K562 (cell line): ENCODE measurements around the gene ATL1. TPM values are rescaled to one million over a fixed set of nuclear protein-coding genes. Genes with fewer than 3 reads are reported as not detected.

Experiments
- ATAC-seq: fragments of 200-7000 bp; cut with Tn5 transposase; 3 replicates; pipeline ENCODE4 v1.9.1; 2020; ENCODE audit warnings: moderate library complexity
- BruUV-seq: library from RNA; stranded (reverse); fragments of 400-500 nt; replicated peaks from 2 replicates; lab custom pipeline; 2021; lab: Mats Ljungman, UMichigan
- CTCF ChIA-PET: fragments of 300-600 bp; formaldehyde crosslinking; extraction: SDS; loops from one replicate; lab custom pipeline; 2021; ENCODE audit warnings: low intra/inter-chr PET ratio; lab: Yijun Ruan, JAX
- POLR2A ChIA-PET: fragments of 300-600, 350-650 bp; sonication (Branson Sonifier 250); formaldehyde crosslinking; extraction: SDS; loops from one replicate; lab custom pipeline; 2021; ENCODE audit warnings: antibody characterized with exemption, inconsistent platforms; lab: Yijun Ruan, JAX
- DNase-seq, 4 experiments: peaks; one replicate each; pipeline versions ENCODE4 v3.0.0 to v3.0.0-alpha.2; 2011 to 2018; ENCODE audit warnings: low spot score in 3 of 4, mixed read lengths in 3 of 4; ENCODE audit errors: extremely low read depth in 1 of 4
- FAIRE-seq: peaks from 2 replicates; lab custom pipeline; 2011; peaks lifted over from hg19 to GRCh38; lab: Jason Lieb, UNC
- H2AFZ ChIP-seq: 2 replicates; pipeline ENCODE4 v1.6.0; 2011; ENCODE audit warnings: low read depth, low read length, control low read depth, inconsistent platforms
- H3K27ac ChIP-seq: fragments of 200-600 bp; 3 replicates; pipeline ENCODE4 v1.8.0; 2011; ENCODE audit warnings: low read depth, mild to moderate bottlenecking, control low read depth, inconsistent platforms, low read length, moderate library complexity, mixed read lengths; ENCODE audit errors: extremely low read depth
- H3K27me3 ChIP-seq, 2 experiments: fragments of 300-600 bp in 1 of 2; 2 replicates in 1 of 2; 3 replicates in 1 of 2; pipeline versions ENCODE4 v1.6.0 to v1.8.0; 2011; ENCODE audit warnings: inconsistent platforms in 2 of 2, low read length in 2 of 2, mild to moderate bottlenecking in 1 of 2, mixed read lengths in 1 of 2, moderate library complexity in 1 of 2; ENCODE audit not compliant: control insufficient read depth in 2 of 2, insufficient read depth in 2 of 2
- H3K36me3 ChIP-seq: fragments of 300-600 bp; 3 replicates; pipeline ENCODE4 v1.8.0; 2011; ENCODE audit warnings: mild to moderate bottlenecking, low read length, inconsistent platforms; ENCODE audit not compliant: control insufficient read depth, insufficient read depth
- H3K4me1 ChIP-seq, 2 experiments: fragments of 200-600 bp in 1 of 2; replicated peaks in 1 of 2; 2 replicates in 1 of 2; 3 replicates in 1 of 2; pipeline versions ENCODE4 v1.5.1 to v1.8.0; 2011; ENCODE audit warnings: inconsistent platforms in 2 of 2, low read length in 2 of 2, mild to moderate bottlenecking in 1 of 2, mixed read lengths in 1 of 2, moderate library complexity in 1 of 2; ENCODE audit not compliant: control insufficient read depth in 2 of 2, insufficient read depth in 2 of 2
- H3K4me2 ChIP-seq: 2 replicates; pipeline ENCODE4 v1.6.1; 2011; ENCODE audit warnings: low read length, control low read depth, inconsistent platforms, mixed read lengths; ENCODE audit not compliant: insufficient read depth
- H3K4me3 ChIP-seq: fragments of 200-600 bp; sonication (generic), shearing (Covaris generic); 2 replicates; pipeline ENCODE4 v1.5.1; 2016; ENCODE audit warnings: control low read depth, inconsistent platforms
- H3K79me2 ChIP-seq: fragments of 200-600 bp; 3 replicates; pipeline ENCODE4 v1.8.0; 2011; ENCODE audit warnings: low read length, inconsistent platforms; ENCODE audit not compliant: control insufficient read depth, insufficient read depth
- H3K9ac ChIP-seq, 2 experiments: 2 replicates each; pipeline versions ENCODE4 v1.6.0 to v1.6.1; 2011; ENCODE audit warnings: low read depth in 2 of 2, low read length in 2 of 2, control low read depth in 1 of 2, inconsistent platforms in 1 of 2, mild to moderate bottlenecking in 1 of 2, mixed read lengths in 1 of 2; ENCODE audit not compliant: insufficient read depth in 1 of 2
- H3K9me1 ChIP-seq: one replicate; pipeline ENCODE4 v1.6.0; 2011; ENCODE audit warnings: inconsistent platforms, mild to moderate bottlenecking, low read length, moderate library complexity; ENCODE audit not compliant: control insufficient read depth, insufficient read depth
- H3K9me3 ChIP-seq: replicated peaks from 2 replicates; pipeline ENCODE4 v1.5.1; 2011; ENCODE audit warnings: low read depth, low read length, inconsistent platforms; ENCODE audit not compliant: control insufficient read depth, insufficient read depth
- H4K20me1 ChIP-seq: replicated peaks from 2 replicates; pipeline ENCODE4 v1.6.1; 2011; ENCODE audit warnings: low read length, inconsistent platforms, mixed read lengths; ENCODE audit not compliant: control insufficient read depth, insufficient read depth
- CHD7 ChIP-seq: fragments of 200-600 bp; sonication (generic); IDR thresholded peaks from one replicate; pipeline ENCODE4 v1.6.1; 2012; ENCODE audit warnings: mild to moderate bottlenecking, low read depth, low read length, inconsistent platforms
- E4F1 ChIP-seq: fragments of 250-450 bp; sonication (Bioruptor Pico); IDR thresholded peaks from 2 replicates; pipeline ENCODE4 v1.5.0; 2021; ENCODE audit warnings: mild to moderate bottlenecking, borderline replicate concordance
- FOXA1 ChIP-seq: fragments of 450-650 bp; IDR thresholded peaks from 2 replicates; pipeline ENCODE4 v1.6.1; 2016; ENCODE audit warnings: mild to moderate bottlenecking, borderline replicate concordance
- GATAD2A ChIP-seq: fragments of 450-650 bp; IDR thresholded peaks from 2 replicates; pipeline ENCODE4 v1.6.1; 2017
- NFIC ChIP-seq: fragments of 450-650 bp; IDR thresholded peaks from 2 replicates; pipeline ENCODE4 v1.6.1; 2017; ENCODE audit warnings: mild to moderate bottlenecking, inconsistent platforms
- PYGO2 ChIP-seq: fragments of 450-650 bp; IDR thresholded peaks from 2 replicates; pipeline ENCODE4 v1.6.1; 2016; ENCODE audit warnings: mild to moderate bottlenecking, missing genetic modification characterization, moderate library complexity, missing compliant biosample characterization
- RB1 ChIP-seq: fragments of 450-650 bp; IDR thresholded peaks from 2 replicates; pipeline ENCODE4 v1.6.1; 2017; ENCODE audit warnings: low read depth, mild to moderate bottlenecking
- ZBTB1 ChIP-seq: sonication (generic); formaldehyde crosslinking; IDR thresholded peaks from 2 replicates; pipeline ENCODE4 v1.8.1; 2023; ENCODE audit warnings: missing genetic modification reagents, low read depth, mild to moderate bottlenecking, borderline replicate concordance
- ZC3H4 ChIP-seq: sonication (generic); formaldehyde crosslinking; IDR thresholded peaks from 2 replicates; pipeline ENCODE4 v1.9.0; 2021; ENCODE audit warnings: missing genetic modification reagents, borderline replicate concordance
- ZNF124 ChIP-seq: sonication (generic); formaldehyde crosslinking; IDR thresholded peaks from 2 replicates; pipeline ENCODE4 v1.8.1; 2022; ENCODE audit warnings: missing genetic modification reagents
- ZZZ3 ChIP-seq: fragments of 450-650 bp; IDR thresholded peaks from 2 replicates; pipeline ENCODE4 v1.6.1; 2016; ENCODE audit warnings: antibody characterized with exemption, mild to moderate bottlenecking, moderate library complexity
- WGBS: fragments of 100-300 bp; shearing (Covaris generic); methylation state at CpG from one replicate; pipeline ENCODE4 v1.1.6; 2016; ENCODE audit warnings: low coverage, mixed read lengths; ENCODE audit not compliant: insufficient coverage; ENCODE audit errors: missing lambda C conversion rate; 5-methylcytosine and 5-hydroxymethylcytosine counted together
- in situ Hi-C: fragments of 300-500 bp; cut with MboI; formaldehyde crosslinking; loops from 4 replicates; pipeline ENCODE4 v1.15.0; 2018; ENCODE audit warnings: inconsistent platforms, mixed read lengths
- intact Hi-C: fragments of 100-400 bp; cut with micrococcal nuclease; formaldehyde crosslinking; loops from 2 replicates; pipeline ENCODE4 v1.14.2; 2022
- polyA plus RNA-seq, 8 experiments: library from polyadenylated mRNA; depleted of rRNA in 4 of 8; stranded (reverse) in 5 of 8; unstranded in 3 of 8; fragments of >200 nt; fragmentation: Nextera tagmentation in 2 of 8; fragmentation: Illumina TruSeq in 1 of 8; extraction: Ambion mirVana in 2 of 8; extraction: Trizol in 1 of 8; gene quantifications; 2 replicates each; pipeline versions ENCODE4 v1.2.1 to v1.2.3, GENCODE V29; 2011 to 2014; ENCODE audit warnings: inconsistent platforms in 1 of 8, missing spikeins in 1 of 8
- total RNA-seq, 7 experiments: library from RNA; depleted of rRNA in 6 of 7; stranded (reverse); fragments of >200 nt in 6 of 7; fragmentation: Illumina TruSeq in 2 of 7; extraction: Trizol in 2 of 7; gene quantifications; 2 replicates each; pipeline versions ENCODE4 v1.2.1 to v1.2.3, GENCODE V29; 2011 to 2021; ENCODE audit warnings: low replicate concordance in 1 of 7

The ATL1 gene
- total and polyA plus RNA-seq, 9 of the 15 experiments (the other 6 are each of a cell fraction or from before 2014, with no cell fraction given) = 0.04 to 0.16 (median 0.07) TPM; not detected in 4

GRCh38 chr14:50670866-50671256 is 110.9 kb downstream of the ATL1 start:
- WGBS = 91% methylated on average over 6 of the region's 6 CpGs
- no peaks in the 10 kb centered on the region; a peak in 2 of 5 replicates for H3K4me1 ChIP-seq
- intact Hi-C loops (no loop called here), in situ Hi-C loops (no loop called here)
- H3K36me3 ChIP-seq = no peaks in the 10 kb centered on the region
- H3K27ac ChIP-seq = no peak overlapping the region
- no TSS peak for BruUV-seq
- no peak overlapping the region for H2AFZ ChIP-seq
- FAIRE-seq (no peak), ATAC-seq (no peak), DNase-seq (no peak)
- ChIA-PET POLR2A (no interaction called here), CTCF (no interaction called here)
- no peak overlapping the region for H3K9ac ChIP-seq
- H4K20me1 ChIP-seq = no peaks in the 10 kb centered on the region
- no peak overlapping the region for H3K4me2 ChIP-seq
- H3K4me3 ChIP-seq = no peak overlapping the region
- no peaks in the 10 kb centered on the region for H3K9me1 ChIP-seq
- H3K79me2 ChIP-seq = peaks cover 21% of the 10 kb centered on the region
- H3K9me3 ChIP-seq = no peaks in the 10 kb centered on the region
- H3K27me3 ChIP-seq = no peaks in the 10 kb centered on the region
- TF ChIP-seq NFIC (no peak), E4F1 (no peak), RB1 (no peak), CHD7 (no peak), PYGO2 (tag) (no peak), GATAD2A (no peak), ZC3H4 (CRISPR knock-in tag) (no peak), ZBTB1 (no peak), FOXA1 (no peak), ZZZ3 (no peak), ZNF124 (CRISPR knock-in tag) (no peak)
